KMS-11 (cell line): ENCODE measurements around the gene FAM3C.

Source experiments
- H2AFZ ChIP-seq: fragments of 200-600 bp; sonication (generic); 2 replicates; pipeline ENCODE4 v1.6.1; 2016; ENCODE audit warnings: antibody characterized with exemption, mixed run types, low read depth
- H3K27ac ChIP-seq: fragments of 200-600 bp; sonication (generic); 2 replicates; pipeline ENCODE4 v1.6.1; 2016; ENCODE audit warnings: mild to moderate bottlenecking, mixed run types
- H3K27me3 ChIP-seq: fragments of 200-600 bp; sonication (generic); 2 replicates; pipeline ENCODE4 v1.6.1; 2017; ENCODE audit warnings: mild to moderate bottlenecking, low read depth, mixed run types, moderate library complexity; ENCODE audit not compliant: insufficient read depth
- H3K36me3 ChIP-seq: fragments of 200-600 bp; sonication (generic); 2 replicates; pipeline ENCODE4 v1.6.1; 2017; ENCODE audit warnings: mild to moderate bottlenecking, mixed run types; ENCODE audit not compliant: insufficient read depth
- H3K4me1 ChIP-seq: fragments of 200-600 bp; sonication (generic); 2 replicates; pipeline ENCODE4 v1.6.1; 2016; ENCODE audit warnings: mild to moderate bottlenecking, low read depth, mixed run types; ENCODE audit not compliant: poor library complexity, severe bottlenecking
- H3K4me2 ChIP-seq: fragments of 200-600 bp; sonication (generic); 2 replicates; pipeline ENCODE4 v1.7.0; 2016; ENCODE audit warnings: mild to moderate bottlenecking, mixed run types
- H3K4me3 ChIP-seq: fragments of 200-600 bp; sonication (generic); IDR thresholded peaks from 2 replicates; pipeline ENCODE4 v1.6.1; 2017; ENCODE audit warnings: low read depth, low read length, mixed read lengths; ENCODE audit not compliant: insufficient read depth
- H3K79me2 ChIP-seq: fragments of 200-600 bp; sonication (generic); 2 replicates; pipeline ENCODE4 v1.6.1; 2016; ENCODE audit warnings: low read depth, mixed run types; ENCODE audit not compliant: insufficient read depth
- H3K9ac ChIP-seq: fragments of 200-600 bp; sonication (generic); 2 replicates; pipeline ENCODE4 v1.6.1; 2016; ENCODE audit warnings: mild to moderate bottlenecking, mixed run types
- H4K20me1 ChIP-seq: fragments of 200-600 bp; sonication (generic); 2 replicates; pipeline ENCODE4 v1.6.1; 2016; ENCODE audit warnings: mild to moderate bottlenecking, mixed run types; ENCODE audit not compliant: insufficient read depth
- TF ChIP-seq, protein P1 (sequence below): fragments of 200-600 bp; sonication (generic); conservative IDR thresholded peaks from 2 replicates; pipeline ENCODE4 v1.6.1; 2017; ENCODE audit warnings: low read depth, mild to moderate bottlenecking, antibody characterized with exemption, low read length, moderate library complexity, mixed read lengths

FAM3C gene

GRCh38 chr7:121344497-121344896 lies 51.6 kb downstream of the FAM3C start:
- H3K36me3 ChIP-seq: no peaks in the 10 kb centered on the region
- no peaks in the 10 kb centered on the region for H4K20me1 ChIP-seq
- no peak overlapping the region for H3K4me3 ChIP-seq
- H3K4me2 ChIP-seq: no peak overlapping the region
- H3K27me3 ChIP-seq: no peaks in the 10 kb centered on the region
- H2AFZ ChIP-seq: no peak overlapping the region
- H3K79me2 ChIP-seq: no peaks in the 10 kb centered on the region
- no peak overlapping the region for H3K9ac ChIP-seq
- no peaks in the 10 kb centered on the region for H3K4me1 ChIP-seq
- H3K27ac ChIP-seq: no peak overlapping the region
- TF ChIP-seq, protein P1, sequence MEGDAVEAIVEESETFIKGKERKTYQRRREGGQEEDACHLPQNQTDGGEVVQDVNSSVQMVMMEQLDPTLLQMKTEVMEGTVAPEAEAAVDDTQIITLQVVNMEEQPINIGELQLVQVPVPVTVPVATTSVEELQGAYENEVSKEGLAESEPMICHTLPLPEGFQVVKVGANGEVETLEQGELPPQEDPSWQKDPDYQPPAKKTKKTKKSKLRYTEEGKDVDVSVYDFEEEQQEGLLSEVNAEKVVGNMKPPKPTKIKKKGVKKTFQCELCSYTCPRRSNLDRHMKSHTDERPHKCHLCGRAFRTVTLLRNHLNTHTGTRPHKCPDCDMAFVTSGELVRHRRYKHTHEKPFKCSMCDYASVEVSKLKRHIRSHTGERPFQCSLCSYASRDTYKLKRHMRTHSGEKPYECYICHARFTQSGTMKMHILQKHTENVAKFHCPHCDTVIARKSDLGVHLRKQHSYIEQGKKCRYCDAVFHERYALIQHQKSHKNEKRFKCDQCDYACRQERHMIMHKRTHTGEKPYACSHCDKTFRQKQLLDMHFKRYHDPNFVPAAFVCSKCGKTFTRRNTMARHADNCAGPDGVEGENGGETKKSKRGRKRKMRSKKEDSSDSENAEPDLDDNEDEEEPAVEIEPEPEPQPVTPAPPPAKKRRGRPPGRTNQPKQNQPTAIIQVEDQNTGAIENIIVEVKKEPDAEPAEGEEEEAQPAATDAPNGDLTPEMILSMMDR: no peak

- Histone ChIP-seq H3K27ac (no peak overlapping the region), H2AFZ (no peak overlapping the region), H3K27me3 (no peaks in the 10 kb centered on the region), H3K36me3 (no peaks in the 10 kb centered on the region), H3K9ac (no peak overlapping the region), H3K4me1 (no peaks in the 10 kb centered on the region), H3K4me2 (no peak overlapping the region), H3K79me2 (no peaks in the 10 kb centered on the region), H3K4me3 (no peak overlapping the region), H4K20me1 (no peaks in the 10 kb centered on the region)
- TF ChIP-seq, protein P1: no peak
These were observed 52.0 kb downstream of the FAM3C start for GRCh38 chr7:121344093-121344492.

DNA sequence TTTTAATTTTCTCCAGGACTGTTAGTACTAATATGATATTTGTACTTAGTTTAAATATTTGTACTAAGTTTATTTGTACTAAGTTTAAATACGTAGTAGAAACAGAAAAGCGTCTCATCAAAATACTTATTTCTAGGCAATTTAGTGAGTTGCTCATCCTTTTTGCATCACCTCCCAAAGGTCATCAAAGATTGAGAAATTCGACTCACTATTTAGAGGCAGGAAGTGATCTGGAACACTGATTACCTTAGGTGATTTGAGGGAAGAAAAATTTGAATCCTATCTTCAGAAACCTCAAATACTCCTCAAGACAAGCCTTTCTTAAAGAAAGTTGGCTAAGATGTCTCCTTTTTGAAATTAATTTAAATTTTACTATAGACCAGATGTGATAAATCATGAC lies 52.8 kb downstream of the FAM3C start:
- no peaks in the 10 kb centered on the region for H3K4me1 ChIP-seq
- H3K27me3 ChIP-seq: no peaks in the 10 kb centered on the region
- no peak overlapping the region for H3K4me3 ChIP-seq
- no peak overlapping the region for H3K9ac ChIP-seq
- H3K4me2 ChIP-seq: no peak overlapping the region
- H3K36me3 ChIP-seq: no peaks in the 10 kb centered on the region
- no peaks in the 10 kb centered on the region for H4K20me1 ChIP-seq
- H3K79me2 ChIP-seq: no peaks in the 10 kb centered on the region
- no peak overlapping the region for H2AFZ ChIP-seq
- H3K27ac ChIP-seq: no peak overlapping the region
- TF ChIP-seq, protein P1: no peak

GRCh38 chr7:121342631-121343030 lies 53.5 kb downstream of the FAM3C start:
- Histone ChIP-seq H3K27ac (no peak overlapping the region), H3K36me3 (no peaks in the 10 kb centered on the region), H3K4me1 (no peaks in the 10 kb centered on the region), H3K27me3 (no peaks in the 10 kb centered on the region), H3K9ac (no peak overlapping the region), H3K4me2 (no peak overlapping the region), H2AFZ (no peak overlapping the region), H4K20me1 (no peaks in the 10 kb centered on the region), H3K4me3 (no peak overlapping the region), H3K79me2 (no peaks in the 10 kb centered on the region)
- TF ChIP-seq, protein P1: no peak
